ENCODE data around the gene FLOT1. TPM values are rescaled to one million over a fixed set of nuclear protein-coding genes. Genes with fewer than 3 reads are reported as not detected.
"Not testable (repeated sequence)": the region's sequence is repeated elsewhere in the genome, so short reads cannot be mapped to it uniquely, and the experiment has no call there.

Gene FLOT1
- total and polyA plus RNA-seq, 12 donors, result 162 to 599 (median 348) TPM

DNA sequence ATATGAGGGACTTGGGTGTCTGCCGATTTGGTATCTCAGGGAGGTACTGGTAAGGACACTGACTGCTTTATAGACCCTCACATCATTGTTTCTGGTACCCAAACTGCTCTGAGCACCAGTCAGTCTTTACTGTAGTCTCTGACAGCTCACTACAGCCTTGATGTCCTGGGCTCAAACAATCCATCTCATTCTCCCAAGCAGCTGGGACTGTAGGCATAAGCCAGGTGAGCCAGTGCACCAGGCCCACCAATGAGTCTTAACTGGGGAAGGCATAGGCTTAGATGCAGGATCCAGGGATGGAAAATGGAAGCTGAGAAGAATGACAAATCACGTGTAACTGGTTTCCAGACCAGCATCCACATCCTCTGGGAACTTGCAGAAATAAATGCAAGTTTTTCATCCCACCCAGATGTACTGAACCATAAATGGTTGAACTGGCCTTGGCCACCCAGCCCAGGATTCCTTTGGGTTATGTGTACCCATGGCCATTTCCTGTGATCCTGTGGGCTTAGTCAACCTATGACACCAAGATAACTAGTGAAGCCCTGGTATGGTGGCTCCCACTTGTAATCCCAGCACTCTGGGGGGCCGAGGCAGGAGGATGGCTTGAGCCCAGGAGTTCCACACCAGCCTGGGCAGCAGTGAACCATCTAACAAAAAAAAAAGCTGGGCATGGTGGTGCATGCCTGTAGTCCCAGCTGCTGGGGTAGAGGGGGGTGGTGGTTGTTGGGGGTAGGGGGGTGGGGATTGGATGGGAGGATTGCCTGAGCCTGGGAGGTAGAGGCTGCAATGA, 16.6 kb downstream of the FLOT1 start:
- TF ChIP-seq, protein P1, sequence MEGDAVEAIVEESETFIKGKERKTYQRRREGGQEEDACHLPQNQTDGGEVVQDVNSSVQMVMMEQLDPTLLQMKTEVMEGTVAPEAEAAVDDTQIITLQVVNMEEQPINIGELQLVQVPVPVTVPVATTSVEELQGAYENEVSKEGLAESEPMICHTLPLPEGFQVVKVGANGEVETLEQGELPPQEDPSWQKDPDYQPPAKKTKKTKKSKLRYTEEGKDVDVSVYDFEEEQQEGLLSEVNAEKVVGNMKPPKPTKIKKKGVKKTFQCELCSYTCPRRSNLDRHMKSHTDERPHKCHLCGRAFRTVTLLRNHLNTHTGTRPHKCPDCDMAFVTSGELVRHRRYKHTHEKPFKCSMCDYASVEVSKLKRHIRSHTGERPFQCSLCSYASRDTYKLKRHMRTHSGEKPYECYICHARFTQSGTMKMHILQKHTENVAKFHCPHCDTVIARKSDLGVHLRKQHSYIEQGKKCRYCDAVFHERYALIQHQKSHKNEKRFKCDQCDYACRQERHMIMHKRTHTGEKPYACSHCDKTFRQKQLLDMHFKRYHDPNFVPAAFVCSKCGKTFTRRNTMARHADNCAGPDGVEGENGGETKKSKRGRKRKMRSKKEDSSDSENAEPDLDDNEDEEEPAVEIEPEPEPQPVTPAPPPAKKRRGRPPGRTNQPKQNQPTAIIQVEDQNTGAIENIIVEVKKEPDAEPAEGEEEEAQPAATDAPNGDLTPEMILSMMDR (IDR thresholded peaks at IDR 0.05), result no peak
- peak in 1 of 2 donors; percentile 6 for TF ChIP-seq POLR2A (IDR thresholded peaks at IDR 0.05)
- 68 to 81% (median 70%) methylated on average over 2 to 3 of the region's 3 CpGs for WGBS, 4 donors
- peaks cover 0 to 85% of the 10 kb centered on the region in 2 donors for H3K36me3 ChIP-seq (replicated peaks in 1 of 2)
- intact Hi-C loops (cut with DNase I), result no loop called here
- peak overlapping the region in 3 of 5 donors; percentile 2 to 50 (median 25) for H3K27ac ChIP-seq
- no peak for DNase-seq
- peaks cover 10 to 53% of the 10 kb centered on the region in 2 donors for H3K4me1 ChIP-seq (replicated peaks in 1 of 2)
- no peaks in the 10 kb centered on the region for H3K27me3 ChIP-seq
- H3K4me3 ChIP-seq, result no peak overlapping the region
- no peaks in the 10 kb centered on the region for H3K9me3 ChIP-seq (replicated peaks in 1 of 3)

DNA sequence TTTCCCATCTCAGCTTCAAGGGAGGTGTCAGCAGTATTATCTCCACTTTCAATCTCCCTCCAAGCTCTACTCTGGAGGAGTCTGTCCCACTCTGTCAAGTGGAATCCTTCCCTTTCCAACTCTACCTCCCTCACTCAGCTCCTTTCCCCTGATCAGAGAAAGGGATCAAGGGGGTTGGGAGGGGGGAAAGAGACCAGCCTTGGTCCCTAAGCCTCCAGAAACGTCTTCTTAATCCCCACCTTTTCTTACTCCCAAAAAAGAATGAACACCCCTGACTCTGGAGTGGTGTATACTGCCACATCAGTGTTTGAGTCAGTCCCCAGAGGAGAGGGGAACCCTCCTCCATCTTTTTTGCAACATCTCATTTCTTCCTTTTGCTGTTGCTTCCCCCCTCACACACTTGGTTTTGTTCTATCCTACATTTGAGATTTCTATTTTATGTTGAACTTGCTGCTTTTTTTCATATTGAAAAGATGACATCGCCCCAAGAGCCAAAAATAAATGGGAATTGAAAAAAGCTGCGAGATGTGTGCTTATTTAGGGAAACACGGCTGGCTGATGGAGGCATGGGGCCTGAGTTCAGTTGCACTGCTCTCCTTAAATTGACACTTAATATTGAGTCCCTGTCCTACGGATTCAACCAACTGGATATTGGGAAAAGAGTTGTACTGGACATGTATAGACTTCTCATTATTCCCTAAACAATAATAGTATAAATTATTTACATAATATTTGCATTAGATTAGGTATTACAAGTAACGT, 17.4 kb downstream of the FLOT1 start:
- Histone ChIP-seq H3K27me3 (no peaks in the 10 kb centered on the region), H3K9me3 (replicated peaks in 1 of 3) (no peaks in the 10 kb centered on the region), H3K36me3 (replicated peaks in 1 of 2) (peaks cover 0 to 77% of the 10 kb centered on the region in 2 donors), H3K27ac (peak overlapping the region in 2 of 5 donors; percentile 11 to 50), H3K4me1 (replicated peaks in 1 of 2) (peaks cover 10 to 46% of the 10 kb centered on the region in 2 donors), H3K4me3 (no peak overlapping the region)
- WGBS, 4 donors, result 38 to 48% (median 44%) methylated on average over 6 of the region's 6 CpGs
- DNase-seq, result no peak
- TF ChIP-seq, protein P1 (IDR thresholded peaks at IDR 0.05), result no peak
- no peak for TF ChIP-seq POLR2A (IDR thresholded peaks at IDR 0.05)
- intact Hi-C loops (cut with DNase I), result no loop called here

DNA sequence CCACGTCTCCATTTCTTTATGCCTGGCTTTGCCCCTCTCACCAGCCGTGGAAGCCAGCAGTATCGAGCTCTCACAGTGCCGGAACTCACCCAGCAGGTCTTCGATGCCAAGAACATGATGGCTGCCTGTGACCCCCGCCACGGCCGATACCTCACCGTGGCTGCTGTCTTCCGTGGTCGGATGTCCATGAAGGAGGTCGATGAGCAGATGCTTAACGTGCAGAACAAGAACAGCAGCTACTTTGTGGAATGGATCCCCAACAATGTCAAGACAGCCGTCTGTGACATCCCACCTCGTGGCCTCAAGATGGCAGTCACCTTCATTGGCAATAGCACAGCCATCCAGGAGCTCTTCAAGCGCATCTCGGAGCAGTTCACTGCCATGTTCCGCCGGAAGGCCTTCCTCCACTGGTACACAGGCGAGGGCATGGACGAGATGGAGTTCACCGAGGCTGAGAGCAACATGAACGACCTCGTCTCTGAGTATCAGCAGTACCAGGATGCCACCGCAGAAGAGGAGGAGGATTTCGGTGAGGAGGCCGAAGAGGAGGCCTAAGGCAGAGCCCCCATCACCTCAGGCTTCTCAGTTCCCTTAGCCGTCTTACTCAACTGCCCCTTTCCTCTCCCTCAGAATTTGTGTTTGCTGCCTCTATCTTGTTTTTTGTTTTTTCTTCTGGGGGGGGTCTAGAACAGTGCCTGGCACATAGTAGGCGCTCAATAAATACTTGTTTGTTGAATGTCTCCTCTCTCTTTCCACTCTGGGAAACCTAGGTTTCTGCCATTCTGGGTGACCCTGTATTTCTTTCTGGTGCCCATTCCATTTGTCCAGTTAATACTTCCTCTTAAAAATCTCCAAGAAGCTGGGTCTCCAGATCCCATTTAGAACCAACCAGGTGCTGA, 18.4 kb downstream of the FLOT1 start:
- H3K27ac ChIP-seq, result peak overlapping the region in 2 of 5 donors; percentile 23 to 29
- DNase-seq, result peak in 1 of 7 donors; percentile 15
- H3K4me1 ChIP-seq (replicated peaks in 1 of 2), result peaks cover 10 to 51% of the 10 kb centered on the region in 2 donors
- not testable (repeated sequence) for H3K27me3 ChIP-seq; H3K9me3 ChIP-seq (replicated peaks in 1 of 3); H3K4me3 ChIP-seq
- intact Hi-C loops (cut with DNase I), result loop anchor here in 1 of 2 donors (2.0 kb wide), 1 partner anchor 43 kb away; no protein-coding TSS in a partner anchor
- peaks cover 0 to 67% of the 10 kb centered on the region in 2 donors for H3K36me3 ChIP-seq (replicated peaks in 1 of 2)
- WGBS, 4 donors, result 54 to 72% (median 63%) methylated on average over 15 to 29 of the region's 29 CpGs

GRCh38 chr6:30723159-30723842, 19.2 kb downstream of the FLOT1 start:
- H3K27me3 ChIP-seq; H3K4me3 ChIP-seq; H3K9me3 ChIP-seq (replicated peaks in 1 of 3): not testable (repeated sequence)
- WGBS, 4 donors, result 58 to 62% (median 60%) methylated on average over 14 to 16 of the region's 16 CpGs
- peaks cover 0 to 59% of the 10 kb centered on the region in 2 donors for H3K36me3 ChIP-seq (replicated peaks in 1 of 2)
- DNase-seq, result peak in 1 of 7 donors; percentile 35
- intact Hi-C loops (cut with DNase I), result loop anchor here in 1 of 2 donors (2.0 kb wide), 1 partner anchor 42 kb away; no protein-coding TSS in a partner anchor
- H3K27ac ChIP-seq, result peak overlapping the region in 2 of 5 donors; percentile 94 to 99
- H3K4me1 ChIP-seq (replicated peaks in 1 of 2), result peaks cover 10 to 59% of the 10 kb centered on the region in 2 donors
